Stimulated activated CD4-positive, alpha-beta T cell treated with anti-CD3 and anti-CD28 coated beads, Interleukin-4, amount 100 ng/mL, for 48 hours (primary cell): Measurements from ENCODE around the gene CLSTN2.

Source experiments
- DNase-seq, 2 donors: peaks; one replicate each; pipeline ENCODE4 v3.0.0-alpha.2; 2020; ENCODE audit warnings: low read depth in 2 of 2

CLSTN2 gene

GRCh38 chr3:140236836-140237501, 302.0 kb downstream of the CLSTN2 start:
- DNase-seq: no peak

DNA sequence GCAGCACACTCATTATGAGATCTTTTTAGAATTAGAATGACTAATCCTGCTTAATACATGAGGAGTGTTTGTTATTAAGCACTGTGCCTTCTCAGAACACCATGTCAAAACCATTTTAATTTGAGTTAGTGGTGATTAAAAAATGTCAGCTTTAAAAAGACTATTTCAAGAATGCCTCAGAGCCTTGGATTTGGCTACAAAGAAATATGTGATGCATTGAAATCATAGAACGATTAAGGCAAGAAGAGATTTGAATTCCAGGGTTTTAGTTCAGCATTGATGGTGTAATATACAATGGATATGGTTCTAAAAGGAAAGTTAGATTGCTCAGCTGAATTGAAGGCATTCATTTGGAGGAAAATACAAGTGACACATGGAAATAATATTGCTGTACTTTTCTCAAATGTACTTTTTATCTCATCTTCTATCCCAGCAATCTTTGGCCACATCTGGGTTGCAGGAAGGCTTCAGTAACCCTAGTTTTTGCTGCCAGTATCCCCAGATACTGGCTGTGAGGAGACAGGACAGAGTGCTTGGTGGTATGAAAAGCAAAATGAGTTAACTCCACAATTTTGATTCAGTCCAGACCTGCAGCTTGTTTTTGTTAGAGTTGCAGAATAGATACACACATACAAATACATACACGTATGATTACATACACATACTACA, 303.8 kb downstream of the CLSTN2 start:
- no peak for DNase-seq

GRCh38 chr3:140242818-140243276, 307.9 kb downstream of the CLSTN2 start:
- DNase-seq: no peak

- DNase-seq: no peak
Measured at GRCh38 chr3:140243575-140243974, 308.6 kb downstream of the CLSTN2 start.

- DNase-seq: no peak
Measured at GRCh38 chr3:140244893-140245292, 309.9 kb downstream of the CLSTN2 start.

DNA sequence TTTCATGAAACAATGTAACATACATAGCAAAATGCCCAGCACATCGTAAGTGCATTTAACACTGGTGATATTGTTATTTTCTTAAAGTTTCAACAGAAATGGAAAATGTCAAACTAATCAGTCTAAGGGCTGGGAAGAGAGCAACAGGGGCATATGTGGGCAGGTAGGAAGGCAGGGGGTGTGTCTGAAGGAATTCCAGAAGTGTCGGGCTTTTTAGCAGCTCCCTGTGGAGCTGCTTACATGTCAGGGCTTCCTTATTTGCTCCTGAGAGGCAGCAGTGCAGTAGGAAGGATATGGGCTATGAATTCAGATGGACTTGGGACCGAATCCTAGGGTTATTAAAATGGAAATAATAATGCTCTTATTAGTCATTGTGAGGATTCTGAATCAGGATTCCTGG, 311.6 kb downstream of the CLSTN2 start:
- no peak for DNase-seq

- no peak for DNase-seq
Measured at GRCh38 chr3:140247775-140248174, 312.8 kb downstream of the CLSTN2 start.

GRCh38 chr3:140249188-140249587, 314.2 kb downstream of the CLSTN2 start:
- no peak for DNase-seq

GRCh38 chr3:140250010-140250855, 315.2 kb downstream of the CLSTN2 start:
- DNase-seq: no peak

GRCh38 chr3:140250945-140251344, 316.0 kb downstream of the CLSTN2 start:
- no peak for DNase-seq

DNA sequence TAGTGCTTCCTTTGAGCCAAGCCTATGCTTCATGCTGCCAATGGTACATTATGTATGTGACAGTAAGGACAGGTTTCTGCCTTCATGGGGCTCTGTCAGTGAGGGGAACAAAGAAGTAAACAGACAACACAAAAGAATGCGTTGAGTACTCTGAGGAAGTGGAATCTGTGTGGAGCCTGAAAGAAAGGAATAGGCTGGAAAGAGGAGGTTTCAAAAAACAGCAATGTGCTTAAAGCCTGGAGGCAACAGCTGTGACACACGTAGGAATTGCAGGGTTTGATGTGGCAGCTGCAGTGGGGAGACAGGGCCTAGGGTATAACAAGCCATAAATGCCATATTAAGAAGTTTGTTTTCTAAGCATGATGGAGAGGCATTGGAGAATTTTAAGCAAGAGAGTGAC, 316.7 kb downstream of the CLSTN2 start:
- DNase-seq: no peak

GRCh38 chr3:140252812-140253656, 318.0 kb downstream of the CLSTN2 start:
- no peak for DNase-seq

DNA sequence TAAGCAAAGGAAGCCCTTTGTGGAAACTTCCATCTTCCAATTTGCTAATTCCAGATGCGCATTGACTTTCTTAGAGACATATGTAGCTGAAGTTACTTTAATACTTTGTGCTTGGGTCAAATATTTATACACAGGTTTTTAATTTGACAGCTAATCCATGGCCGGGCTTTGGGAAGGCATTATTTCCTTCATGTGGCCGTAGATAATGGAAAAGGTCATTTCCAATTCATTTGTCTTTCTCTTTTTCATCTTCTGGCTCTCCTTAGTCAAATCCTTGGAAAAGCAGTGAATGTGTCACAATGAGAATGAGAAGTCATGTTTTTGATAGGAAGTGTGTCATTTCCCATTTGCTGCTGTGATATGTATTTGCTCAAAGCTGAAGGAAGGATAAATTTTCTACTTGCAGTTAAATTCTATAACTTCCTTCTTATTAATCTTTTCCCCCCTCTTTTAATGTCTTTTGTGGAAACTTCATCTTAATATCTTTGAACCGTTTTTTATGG, 323.3 kb downstream of the CLSTN2 start:
- DNase-seq: no peak

GRCh38 chr3:140265302-140265701, 330.3 kb downstream of the CLSTN2 start:
- no peak for DNase-seq

GRCh38 chr3:140268103-140268502, 333.1 kb downstream of the CLSTN2 start:
- DNase-seq: no peak

GRCh38 chr3:140268610-140269009, 333.6 kb downstream of the CLSTN2 start:
- DNase-seq: no peak

DNA sequence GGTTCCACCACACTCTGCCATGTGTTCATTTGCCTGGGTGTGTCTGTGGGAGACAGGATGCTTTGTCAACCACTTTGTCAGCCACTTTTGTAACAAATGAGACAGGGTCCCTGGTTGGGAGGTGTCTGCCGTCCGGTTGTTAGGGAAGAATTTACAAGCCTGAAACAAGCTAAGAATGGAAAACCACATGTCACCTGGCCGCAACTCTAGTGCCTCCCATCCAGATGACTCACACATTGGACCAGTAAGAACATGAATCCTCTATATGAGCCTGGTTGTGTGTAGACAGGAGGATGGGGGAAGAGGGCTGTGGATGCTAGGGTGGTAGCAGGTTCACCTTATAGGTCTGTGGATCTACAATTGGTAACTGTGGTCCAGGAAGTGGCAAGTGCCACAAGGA, 335.3 kb downstream of the CLSTN2 start:
- DNase-seq: no peak

DNA sequence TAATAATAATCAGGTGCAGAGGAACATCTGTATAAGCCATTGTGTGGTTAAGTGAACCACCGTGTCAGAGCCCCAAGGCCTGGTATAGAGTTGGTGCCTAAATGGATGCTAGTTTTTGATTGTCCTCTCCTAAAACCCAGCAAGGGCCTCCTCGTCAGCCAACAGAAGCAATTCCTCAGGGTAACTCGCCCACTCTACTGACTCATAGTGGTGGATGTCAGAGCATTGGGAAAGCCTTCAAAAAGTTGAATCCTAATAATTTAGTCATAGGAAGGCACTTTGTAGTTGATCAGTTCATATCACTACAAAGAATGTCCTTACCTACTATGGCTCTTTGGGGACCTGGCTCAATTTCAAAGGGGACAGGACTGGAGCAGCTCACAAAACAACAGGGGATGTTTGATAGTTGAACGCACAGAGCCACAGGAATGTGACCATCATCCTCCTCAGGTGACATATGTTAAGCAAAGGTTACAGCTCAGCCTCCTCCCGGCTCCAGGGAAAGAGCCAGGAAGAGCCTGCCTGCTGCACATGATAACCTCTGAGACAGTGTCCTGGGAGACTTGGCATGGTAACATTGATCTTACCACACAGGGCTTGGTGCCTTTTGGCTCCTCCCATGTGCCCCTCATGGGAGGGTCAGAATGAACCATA, 338.7 kb downstream of the CLSTN2 start:
- DNase-seq: no peak

DNA sequence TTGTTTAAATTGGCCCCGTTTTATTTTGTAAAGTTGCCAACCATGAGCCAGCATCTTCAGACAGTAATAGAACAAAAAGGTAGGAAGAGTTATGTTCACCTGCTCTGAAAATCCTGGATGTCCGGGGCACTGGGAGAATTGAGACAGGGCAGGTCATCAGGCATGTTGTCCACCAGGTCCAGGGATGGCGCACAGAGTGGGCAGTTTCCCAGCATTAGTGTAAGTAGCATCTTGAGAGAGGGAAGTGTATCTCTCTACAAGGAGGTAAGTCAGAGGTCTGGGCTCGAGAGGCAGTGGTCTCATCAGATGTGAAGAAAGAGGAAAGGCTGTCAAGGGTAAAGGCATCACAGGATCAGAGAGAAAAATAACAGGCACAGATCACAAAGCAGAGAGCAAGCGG, 339.4 kb downstream of the CLSTN2 start:
- DNase-seq: no peak

GRCh38 chr3:140276703-140277102, 341.7 kb downstream of the CLSTN2 start:
- DNase-seq: no peak

DNA sequence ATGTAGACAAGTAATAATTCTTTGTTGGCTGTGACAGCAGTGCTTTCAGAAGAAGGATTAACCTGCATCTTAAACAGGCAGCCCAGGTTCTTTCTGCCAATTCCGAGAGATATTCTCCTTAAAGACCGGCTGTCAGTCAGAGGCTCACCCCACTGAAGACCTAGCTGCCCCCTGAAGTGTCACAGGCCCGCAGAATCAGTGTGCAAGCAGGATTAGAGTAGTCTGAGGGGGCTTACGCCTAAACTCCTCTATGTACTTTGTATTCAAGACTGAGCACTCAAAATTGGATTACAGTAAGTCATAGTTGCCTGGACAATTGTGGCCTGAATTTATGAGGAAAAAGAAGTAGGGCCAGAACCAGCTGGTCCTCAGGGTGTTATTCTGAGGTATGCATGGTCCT, 342.9 kb downstream of the CLSTN2 start:
- DNase-seq: no peak
